K562 (cell line): ENCODE measurements around the gene ANKMY1. TPM values are rescaled to one million over a fixed set of nuclear protein-coding genes. Genes with fewer than 3 reads are reported as not detected.

Experiments used
- ATAC-seq: fragments of 200-7000 bp; cut with Tn5 transposase; 3 replicates; pipeline ENCODE4 v1.9.1; 2020; ENCODE audit warnings: moderate library complexity
- BruUV-seq: library from RNA; stranded (reverse); fragments of 400-500 nt; replicated peaks from 2 replicates; lab custom pipeline; 2021; lab: Mats Ljungman, UMichigan
- CTCF ChIA-PET: fragments of 300-600 bp; formaldehyde crosslinking; extraction: SDS; loops from one replicate; lab custom pipeline; 2021; ENCODE audit warnings: low intra/inter-chr PET ratio; lab: Yijun Ruan, JAX
- POLR2A ChIA-PET: fragments of 300-600, 350-650 bp; sonication (Branson Sonifier 250); formaldehyde crosslinking; extraction: SDS; loops from one replicate; lab custom pipeline; 2021; ENCODE audit warnings: antibody characterized with exemption, inconsistent platforms; lab: Yijun Ruan, JAX
- DNase-seq, 4 experiments: peaks; one replicate each; pipeline versions ENCODE4 v3.0.0 to v3.0.0-alpha.2; 2011 to 2018; ENCODE audit warnings: low spot score in 3 of 4, mixed read lengths in 3 of 4; ENCODE audit errors: extremely low read depth in 1 of 4
- FAIRE-seq: peaks from 2 replicates; lab custom pipeline; 2011; peaks lifted over from hg19 to GRCh38; lab: Jason Lieb, UNC
- H2AFZ ChIP-seq: 2 replicates; pipeline ENCODE4 v1.6.0; 2011; ENCODE audit warnings: low read depth, low read length, control low read depth, inconsistent platforms
- H3K27ac ChIP-seq: fragments of 200-600 bp; 3 replicates; pipeline ENCODE4 v1.8.0; 2011; ENCODE audit warnings: low read depth, mild to moderate bottlenecking, control low read depth, inconsistent platforms, low read length, moderate library complexity, mixed read lengths; ENCODE audit errors: extremely low read depth
- H3K27me3 ChIP-seq, 2 experiments: fragments of 300-600 bp in 1 of 2; 2 replicates in 1 of 2; 3 replicates in 1 of 2; pipeline versions ENCODE4 v1.6.0 to v1.8.0; 2011; ENCODE audit warnings: inconsistent platforms in 2 of 2, low read length in 2 of 2, mild to moderate bottlenecking in 1 of 2, mixed read lengths in 1 of 2, moderate library complexity in 1 of 2; ENCODE audit not compliant: control insufficient read depth in 2 of 2, insufficient read depth in 2 of 2
- H3K36me3 ChIP-seq: fragments of 300-600 bp; 3 replicates; pipeline ENCODE4 v1.8.0; 2011; ENCODE audit warnings: mild to moderate bottlenecking, low read length, inconsistent platforms; ENCODE audit not compliant: control insufficient read depth, insufficient read depth
- H3K4me1 ChIP-seq, 2 experiments: fragments of 200-600 bp in 1 of 2; replicated peaks in 1 of 2; 2 replicates in 1 of 2; 3 replicates in 1 of 2; pipeline versions ENCODE4 v1.5.1 to v1.8.0; 2011; ENCODE audit warnings: inconsistent platforms in 2 of 2, low read length in 2 of 2, mild to moderate bottlenecking in 1 of 2, mixed read lengths in 1 of 2, moderate library complexity in 1 of 2; ENCODE audit not compliant: control insufficient read depth in 2 of 2, insufficient read depth in 2 of 2
- H3K4me2 ChIP-seq: 2 replicates; pipeline ENCODE4 v1.6.1; 2011; ENCODE audit warnings: low read length, control low read depth, inconsistent platforms, mixed read lengths; ENCODE audit not compliant: insufficient read depth
- H3K4me3 ChIP-seq: fragments of 200-600 bp; sonication (generic), shearing (Covaris generic); 2 replicates; pipeline ENCODE4 v1.5.1; 2016; ENCODE audit warnings: control low read depth, inconsistent platforms
- H3K79me2 ChIP-seq: fragments of 200-600 bp; 3 replicates; pipeline ENCODE4 v1.8.0; 2011; ENCODE audit warnings: low read length, inconsistent platforms; ENCODE audit not compliant: control insufficient read depth, insufficient read depth
- H3K9ac ChIP-seq, 2 experiments: 2 replicates each; pipeline versions ENCODE4 v1.6.0 to v1.6.1; 2011; ENCODE audit warnings: low read depth in 2 of 2, low read length in 2 of 2, control low read depth in 1 of 2, inconsistent platforms in 1 of 2, mild to moderate bottlenecking in 1 of 2, mixed read lengths in 1 of 2; ENCODE audit not compliant: insufficient read depth in 1 of 2
- H3K9me1 ChIP-seq: one replicate; pipeline ENCODE4 v1.6.0; 2011; ENCODE audit warnings: inconsistent platforms, mild to moderate bottlenecking, low read length, moderate library complexity; ENCODE audit not compliant: control insufficient read depth, insufficient read depth
- H3K9me3 ChIP-seq: replicated peaks from 2 replicates; pipeline ENCODE4 v1.5.1; 2011; ENCODE audit warnings: low read depth, low read length, inconsistent platforms; ENCODE audit not compliant: control insufficient read depth, insufficient read depth
- H4K20me1 ChIP-seq: replicated peaks from 2 replicates; pipeline ENCODE4 v1.6.1; 2011; ENCODE audit warnings: low read length, inconsistent platforms, mixed read lengths; ENCODE audit not compliant: control insufficient read depth, insufficient read depth
- FOXP4 ChIP-seq: sonication (generic); formaldehyde crosslinking; IDR thresholded peaks from 2 replicates; pipeline ENCODE4 v1.8.0; 2022; ENCODE audit warnings: mild to moderate bottlenecking, missing genetic modification reagents, borderline replicate concordance
- HCFC1 ChIP-seq: IDR thresholded peaks from 2 replicates; pipeline ENCODE4 v1.6.1; 2012; ENCODE audit warnings: low read depth, low read length, improper control_type of control experiment
- KDM4B ChIP-seq, 2 experiments: fragments of 450-650 bp in 1 of 2; sonication (generic) in 1 of 2; IDR thresholded peaks; 2 replicates each; pipeline ENCODE4 v1.6.1; 2016 to 2017; ENCODE audit warnings: borderline replicate concordance in 2 of 2, antibody characterized with exemption in 1 of 2, low read depth in 1 of 2, mild to moderate bottlenecking in 1 of 2
- ZEB2 ChIP-seq: fragments of 450-650 bp; IDR thresholded peaks from 2 replicates; pipeline ENCODE4 v1.6.1; 2016
- ZNF277 ChIP-seq: fragments of 250-450 bp; sonication (Bioruptor Pico); IDR thresholded peaks from 2 replicates; pipeline ENCODE4 v1.8.0; 2022; ENCODE audit warnings: inconsistent platforms, mild to moderate bottlenecking, moderate library complexity, borderline replicate concordance
- WGBS: fragments of 100-300 bp; shearing (Covaris generic); methylation state at CpG from one replicate; pipeline ENCODE4 v1.1.6; 2016; ENCODE audit warnings: low coverage, mixed read lengths; ENCODE audit not compliant: insufficient coverage; ENCODE audit errors: missing lambda C conversion rate; 5-methylcytosine and 5-hydroxymethylcytosine counted together
- in situ Hi-C: fragments of 300-500 bp; cut with MboI; formaldehyde crosslinking; loops from 4 replicates; pipeline ENCODE4 v1.15.0; 2018; ENCODE audit warnings: inconsistent platforms, mixed read lengths
- intact Hi-C: fragments of 100-400 bp; cut with micrococcal nuclease; formaldehyde crosslinking; loops from 2 replicates; pipeline ENCODE4 v1.14.2; 2022
- polyA plus RNA-seq, 8 experiments: library from polyadenylated mRNA; depleted of rRNA in 4 of 8; stranded (reverse) in 5 of 8; unstranded in 3 of 8; fragments of >200 nt; fragmentation: Nextera tagmentation in 2 of 8; fragmentation: Illumina TruSeq in 1 of 8; extraction: Ambion mirVana in 2 of 8; extraction: Trizol in 1 of 8; gene quantifications; 2 replicates each; pipeline versions ENCODE4 v1.2.1 to v1.2.3, GENCODE V29; 2011 to 2014; ENCODE audit warnings: inconsistent platforms in 1 of 8, missing spikeins in 1 of 8
- total RNA-seq, 7 experiments: library from RNA; depleted of rRNA in 6 of 7; stranded (reverse); fragments of >200 nt in 6 of 7; fragmentation: Illumina TruSeq in 2 of 7; extraction: Trizol in 2 of 7; gene quantifications; 2 replicates each; pipeline versions ENCODE4 v1.2.1 to v1.2.3, GENCODE V29; 2011 to 2021; ENCODE audit warnings: low replicate concordance in 1 of 7

ANKMY1 gene
- total and polyA plus RNA-seq, 9 of the 15 experiments (the other 6 are each of a cell fraction or from before 2014, with no cell fraction given), result 0.75 to 15.1 (median 11.7) TPM

DNA sequence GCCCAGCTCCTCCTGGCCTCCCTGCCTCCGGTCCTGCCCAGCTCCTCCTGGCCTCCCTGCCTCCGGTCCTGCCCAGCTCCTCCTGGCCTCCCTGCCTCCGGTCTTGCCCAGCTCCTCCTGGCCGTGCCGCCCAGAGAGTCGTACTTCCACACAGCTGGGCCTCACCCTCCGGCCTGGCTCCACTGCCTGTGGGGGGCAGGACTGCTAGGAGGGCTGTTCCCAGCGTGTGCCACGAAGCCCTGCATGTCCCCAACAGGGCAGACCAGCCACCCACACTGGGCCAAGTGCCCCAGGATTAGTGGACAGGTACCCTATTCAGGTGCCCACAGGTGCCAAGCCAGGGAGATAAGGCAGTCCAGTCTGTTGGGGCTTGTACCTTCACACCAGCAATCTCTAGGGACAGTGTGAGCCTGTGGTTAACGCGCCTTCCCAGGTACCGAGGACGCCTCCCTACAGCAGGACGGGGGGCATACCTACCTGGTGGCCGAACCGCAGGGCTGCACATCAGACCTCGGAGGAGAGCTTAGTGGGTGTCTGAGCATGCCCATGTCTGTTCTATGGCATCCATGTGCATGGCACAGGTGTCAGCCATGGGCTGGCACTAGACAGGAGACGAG is 117.0 kb downstream of the ANKMY1 start:
- in situ Hi-C loops, result no loop called here
- no peaks in the 10 kb centered on the region for H3K9me1 ChIP-seq
- intact Hi-C loops, result no loop called here
- H3K27me3 ChIP-seq, result peaks cover 0 to 59% of the 10 kb centered on the region in 2 experiments; a peak in 2 of 5 replicates
- ChIA-PET CTCF (no interaction called here), POLR2A (interaction anchor here (0.6 kb wide), 1 partner anchor 1421 kb away, joined by 3 read pairs; no protein-coding TSS in a partner anchor)
- TF ChIP-seq ZNF277 (CRISPR knock-in tag) (no peak), ZEB2 (no peak), FOXP4 (CRISPR knock-in tag) (no peak), KDM4B (IDR thresholded peaks at IDR 0.05; ENCODE audit: borderline replicate concordance in 2 of 2, low read depth in 1 of 2) (no peak), HCFC1 (no peak)
- WGBS, result 13% methylated on average over 13 of the region's 18 CpGs
- H2AFZ ChIP-seq, result no peak overlapping the region
- H4K20me1 ChIP-seq, result peaks cover 9% of the 10 kb centered on the region
- ATAC-seq (no peak), FAIRE-seq (no peak), DNase-seq (no peak)
- H3K4me3 ChIP-seq, result no peak overlapping the region
- no TSS peak for BruUV-seq
- no peak overlapping the region for H3K27ac ChIP-seq
- H3K79me2 ChIP-seq, result no peaks in the 10 kb centered on the region
- H3K9me3 ChIP-seq, result no peaks in the 10 kb centered on the region
- peaks cover 0 to 15% of the 10 kb centered on the region in 2 experiments; a peak in 2 of 5 replicates for H3K4me1 ChIP-seq
- no peaks in the 10 kb centered on the region for H3K36me3 ChIP-seq
- no peak overlapping the region for H3K9ac ChIP-seq
- no peak overlapping the region for H3K4me2 ChIP-seq
